ENCODE measurements around the gene ITGB7.

Gene ITGB7

GRCh38 chr12:53145383-53146260 lies 61.4 kb downstream of the ITGB7 start:
- ATAC-seq (no peak), DNase-seq (no peak)

- no peak for ATAC-seq
- DNase-seq = no peak
Observed at GRCh38 chr12:53143355-53143754, 63.7 kb downstream of the ITGB7 start.
